OCI-LY7 (cell line): ENCODE measurements around the gene PAQR4.

ENCODE experiments used
- CTCF ChIP-seq: fragments of 200-600 bp; sonication (generic); conservative IDR thresholded peaks from 2 replicates; pipeline ENCODE4 v1.5.1; 2014; ENCODE audit warnings: mild to moderate bottlenecking, antibody characterized with exemption, low read length, moderate library complexity, mixed read lengths
- EZH2phosphoT487 ChIP-seq: fragments of 200-600 bp; sonication (generic); IDR thresholded peaks from 2 replicates; pipeline ENCODE4 v1.6.1; 2018; ENCODE audit warnings: low read depth, borderline replicate concordance, mild to moderate bottlenecking, mixed run types, antibody characterized with exemption, low read length, moderate library complexity, mixed read lengths

GRCh38 chr16:3020604-3021448 is 51.7 kb downstream of the PAQR4 start:
- TF ChIP-seq CTCF (no peak; the same call in 1 of the 2 replicates), EZH2phosphoT487 (no peak)
